GM23338 (cell line): Measurements from ENCODE around the gene PCBP3. TPM values are rescaled to one million over a fixed set of nuclear protein-coding genes. Genes with fewer than 3 reads are reported as not detected.

Source experiments
- ATAC-seq: fragments of 200-7000 bp; cut with Tn5 transposase; 3 replicates; pipeline ENCODE4 v1.9.1; 2020
- DNase-seq: peaks from one replicate; pipeline ENCODE4 v3.0.0-alpha.2; 2015; ENCODE audit warnings: low spot score
- H2AFZ ChIP-seq: fragments of 200-600 bp; sonication (generic); 2 replicates; pipeline ENCODE4 v1.8.0; 2016; ENCODE audit warnings: antibody characterized with exemption, mild to moderate bottlenecking, moderate library complexity
- H3F3A ChIP-seq: fragments of 200-600 bp; sonication (generic); replicated peaks from 2 replicates; pipeline ENCODE4 v1.8.0; 2017; ENCODE audit warnings: antibody characterized with exemption, mixed run types, low read depth
- H3K27ac ChIP-seq: fragments of 200-600 bp; sonication (generic); 2 replicates; pipeline ENCODE4 v1.6.1; 2016; ENCODE audit warnings: low read depth
- H3K27me3 ChIP-seq: fragments of 200-600 bp; sonication (generic); 2 replicates; pipeline ENCODE4 v1.8.0; 2016; ENCODE audit warnings: mild to moderate bottlenecking, mixed run types, moderate library complexity; ENCODE audit not compliant: insufficient read depth
- H3K36me3 ChIP-seq: fragments of 200-600 bp; sonication (generic); 2 replicates; pipeline ENCODE4 v1.8.0; 2016; ENCODE audit warnings: mild to moderate bottlenecking; ENCODE audit not compliant: insufficient read depth
- H3K4me1 ChIP-seq: fragments of 200-600 bp; sonication (generic); 2 replicates; pipeline ENCODE4 v1.8.0; 2016; ENCODE audit warnings: mild to moderate bottlenecking, moderate library complexity; ENCODE audit not compliant: insufficient read depth
- H3K4me2 ChIP-seq: fragments of 200-600 bp; sonication (generic); 2 replicates; pipeline ENCODE4 v1.7.1; 2017; ENCODE audit warnings: mixed run types
- H3K4me3 ChIP-seq: fragments of 200-600 bp; sonication (generic); 2 replicates; pipeline ENCODE4 v1.6.1; 2016; ENCODE audit warnings: mixed run types
- H3K79me2 ChIP-seq: fragments of 200-600 bp; sonication (generic); replicated peaks from 2 replicates; pipeline ENCODE4 v1.8.0; 2017; ENCODE audit warnings: mild to moderate bottlenecking; ENCODE audit not compliant: insufficient read depth
- H3K9me2 ChIP-seq: fragments of 200-600 bp; sonication (generic); 2 replicates; pipeline ENCODE4 v1.8.0; 2017; ENCODE audit not compliant: insufficient read depth
- H4K20me1 ChIP-seq: fragments of 200-600 bp; sonication (generic); replicated peaks from 2 replicates; pipeline ENCODE4 v1.8.0; 2017; ENCODE audit warnings: mild to moderate bottlenecking; ENCODE audit not compliant: insufficient read depth
- H3K27ac Mint-ChIP-seq: 2 replicates; pipeline ENCODE4 v1.8.0; 2020; ENCODE audit warnings: inconsistent platforms, mild to moderate bottlenecking, moderate library complexity, mixed read lengths
- H3K27me3 Mint-ChIP-seq: 3 replicates; pipeline ENCODE4 v1.8.0; 2022; ENCODE audit warnings: low read depth, mild to moderate bottlenecking, moderate library complexity, mixed read lengths, inconsistent platforms; ENCODE audit not compliant: insufficient read depth, poor library complexity
- H3K36me3 Mint-ChIP-seq: 3 replicates; pipeline ENCODE4 v1.8.0; 2021; ENCODE audit warnings: low read depth, mild to moderate bottlenecking, inconsistent platforms, moderate library complexity, mixed read lengths
- H3K4me1 Mint-ChIP-seq: 3 replicates; pipeline ENCODE4 v1.8.0; 2020; ENCODE audit warnings: mild to moderate bottlenecking, inconsistent platforms, mixed read lengths
- H3K4me3 Mint-ChIP-seq: 3 replicates; pipeline ENCODE4 v1.8.0; 2021; ENCODE audit warnings: moderate library complexity, mild to moderate bottlenecking, inconsistent platforms, mixed read lengths
- H3K9me3 Mint-ChIP-seq: 3 replicates; pipeline ENCODE4 v1.8.0; 2020; ENCODE audit warnings: moderate library complexity, mild to moderate bottlenecking, inconsistent platforms, mixed read lengths
- CREB1 ChIP-seq: fragments of 250-450 bp; sonication (Bioruptor Pico); IDR thresholded peaks from 2 replicates; pipeline ENCODE4 v1.5.0; 2020; ENCODE audit warnings: low read depth, mild to moderate bottlenecking, moderate library complexity
- ETS1 ChIP-seq: IDR thresholded peaks from 2 replicates; pipeline ENCODE4 v1.6.1; 2016; ENCODE audit warnings: antibody characterized with exemption
- EZH2 ChIP-seq: fragments of 200-600 bp; sonication (generic); IDR thresholded peaks from one replicate; pipeline ENCODE4 v1.8.0; 2017; ENCODE audit warnings: antibody characterized with exemption, mild to moderate bottlenecking, low read depth; ENCODE audit not compliant: unreplicated experiment
- JUNB ChIP-seq: IDR thresholded peaks from one replicate; pipeline ENCODE4 v1.6.1; 2016; ENCODE audit warnings: antibody characterized with exemption; ENCODE audit not compliant: unreplicated experiment
- NANOG ChIP-seq: IDR thresholded peaks from 2 replicates; pipeline ENCODE4 v1.6.1; 2016; ENCODE audit warnings: antibody characterized with exemption, borderline replicate concordance
- POLR2AphosphoS5 ChIP-seq: IDR thresholded peaks from 2 replicates; pipeline ENCODE4 v1.6.1; 2016; ENCODE audit warnings: antibody characterized with exemption, low read depth
- STAT1 ChIP-seq: IDR thresholded peaks from one replicate; pipeline ENCODE4 v1.6.1; 2016; ENCODE audit warnings: antibody characterized with exemption; ENCODE audit not compliant: unreplicated experiment
- ZNF114 ChIP-seq: fragments of 250-450 bp; sonication (Bioruptor Pico); IDR thresholded peaks from 2 replicates; pipeline ENCODE4 v1.5.0; 2020; ENCODE audit warnings: mild to moderate bottlenecking, moderate library complexity
- ZNF331 ChIP-seq: fragments of 250-450 bp; sonication (Bioruptor Pico); IDR thresholded peaks from 2 replicates; pipeline ENCODE4 v1.5.0; 2020; ENCODE audit warnings: low read depth, mild to moderate bottlenecking, moderate library complexity
- ZNF462 ChIP-seq: fragments of 250-450 bp; sonication (Bioruptor Pico); IDR thresholded peaks from 2 replicates; pipeline ENCODE4 v1.5.0; 2020; ENCODE audit warnings: mild to moderate bottlenecking, moderate library complexity
- polyA plus RNA-seq: library from polyadenylated mRNA; unstranded; fragments of >200 nt; fragmentation: Nextera tagmentation; extraction: Ambion mirVana; gene quantifications from 2 replicates; pipeline ENCODE4 v1.2.1, GENCODE V29; 2016
- total RNA-seq: library from RNA; depleted of rRNA; stranded (reverse); fragments of >200 nt; shearing (Covaris generic); gene quantifications from 2 replicates; pipeline ENCODE4 v1.2.3, GENCODE V29; 2014
- TF ChIP-seq, protein P1 (sequence below), 2 experiments: fragments of 200-600 bp in 1 of 2; sonication (generic) in 1 of 2; conservative IDR thresholded peaks; 2 replicates each; pipeline versions ENCODE4 v1.5.1 to v1.6.1; 2016 to 2017; ENCODE audit warnings: antibody characterized with exemption in 2 of 2, low read depth in 2 of 2, mild to moderate bottlenecking in 2 of 2, moderate library complexity in 1 of 2

PCBP3 gene
- total and polyA plus RNA-seq, 2 experiments from 2014 or later: 7.1 to 9.1 TPM

DNA sequence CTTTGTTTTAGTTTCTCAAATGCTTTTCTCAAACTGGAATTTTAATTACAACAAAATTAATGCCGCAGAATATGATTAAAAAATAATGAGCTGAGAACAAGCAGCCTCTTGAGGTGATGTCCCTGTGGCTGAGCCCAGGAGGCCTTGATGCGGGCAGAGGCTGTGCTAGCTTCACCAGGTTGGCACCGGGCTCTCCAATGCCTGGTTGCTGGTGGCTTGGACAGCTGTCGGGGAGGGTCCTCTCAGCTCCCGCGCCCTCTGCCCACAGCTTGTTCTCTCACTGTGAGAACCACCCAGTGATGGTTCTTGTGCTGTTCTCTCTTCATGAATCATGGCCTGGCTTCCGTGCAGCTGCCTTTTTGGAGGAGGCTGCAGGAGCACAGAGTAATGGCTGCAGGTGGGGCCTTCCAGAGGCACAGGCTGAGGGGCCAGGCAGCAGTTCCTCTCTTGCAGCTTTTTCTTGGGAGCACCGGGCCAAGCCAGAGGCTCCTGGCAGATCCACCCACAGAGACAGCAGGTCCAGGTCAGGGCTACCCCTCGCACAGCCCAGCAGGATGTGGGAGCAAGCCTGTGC is 156.3 kb downstream of the PCBP3 start (continued):
- TF ChIP-seq ETS1 (no peak), JUNB (no peak), STAT1 (no peak), NANOG (no peak), EZH2 (no peak), CREB1 (CRISPR knock-in tag) (no peak), POLR2AphosphoS5 (no peak)

DNA sequence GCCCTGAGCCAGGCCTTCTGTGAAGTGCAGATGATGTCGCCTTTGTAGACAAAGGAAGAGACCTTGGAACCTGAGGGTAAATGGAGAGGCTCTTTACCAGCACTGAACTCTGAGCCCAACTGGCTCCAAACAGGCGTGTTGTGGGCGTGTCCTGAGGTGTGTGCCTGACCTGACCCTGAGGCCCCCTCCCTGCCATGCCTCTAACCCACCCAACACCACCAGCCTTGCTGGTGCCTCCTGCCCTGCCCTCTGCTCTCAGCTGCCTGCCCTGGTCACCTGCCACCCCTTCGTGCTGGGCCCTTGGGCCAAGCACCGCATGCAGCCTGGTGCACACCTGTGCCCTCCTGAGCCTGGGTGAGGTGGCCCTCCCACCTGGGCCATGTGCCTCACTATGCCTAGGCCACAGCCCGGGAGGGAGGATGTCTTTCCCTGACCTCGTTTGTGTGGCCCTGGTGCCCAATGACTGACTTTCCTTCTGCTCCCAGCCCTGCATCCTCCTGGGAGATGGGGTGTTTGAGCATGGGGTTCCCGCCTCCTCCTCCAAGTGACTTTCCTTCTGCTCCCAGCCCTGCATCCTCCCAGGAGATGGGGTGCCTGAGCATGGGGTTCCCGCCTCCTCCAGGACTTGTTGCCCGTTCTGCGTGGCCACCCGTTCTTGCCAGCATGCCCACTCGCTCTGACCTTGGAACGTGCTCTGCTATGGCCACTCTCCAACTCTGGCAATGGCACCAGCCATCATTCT is 157.0 kb downstream of the PCBP3 start:
- no peaks in the 10 kb centered on the region for H3F3A ChIP-seq
- DNase-seq (no peak), ATAC-seq (peak; percentile 63)
- Mint-ChIP-seq H3K36me3 (no peaks in the 10 kb centered on the region), H3K4me1 (peaks cover 3% of the 10 kb centered on the region; the same call in 2 of the 3 replicates), H3K9me3 (no peaks in the 10 kb centered on the region), H3K27ac (no peak overlapping the region), H3K27me3 (no peaks in the 10 kb centered on the region), H3K4me3 (no peak overlapping the region)
- no peaks in the 10 kb centered on the region for H3K79me2 ChIP-seq
- H3K36me3 ChIP-seq: no peaks in the 10 kb centered on the region
- no peaks in the 10 kb centered on the region for H3K4me1 ChIP-seq
- no peak overlapping the region for H3K27ac ChIP-seq
- no peak overlapping the region for H3K4me2 ChIP-seq
- H4K20me1 ChIP-seq: no peaks in the 10 kb centered on the region
- H3K9me2 ChIP-seq: no peaks in the 10 kb centered on the region
- no peak overlapping the region for H3K4me3 ChIP-seq
- H3K27me3 ChIP-seq: no peaks in the 10 kb centered on the region
- no peak overlapping the region for H2AFZ ChIP-seq
- TF ChIP-seq POLR2AphosphoS5 (no peak), ZNF114 (CRISPR knock-in tag) (no peak), ZNF462 (CRISPR knock-in tag) (no peak), JUNB (no peak), STAT1 (no peak), ZNF331 (CRISPR knock-in tag) (no peak), ETS1 (no peak), NANOG (no peak)
- TF ChIP-seq, protein P1, sequence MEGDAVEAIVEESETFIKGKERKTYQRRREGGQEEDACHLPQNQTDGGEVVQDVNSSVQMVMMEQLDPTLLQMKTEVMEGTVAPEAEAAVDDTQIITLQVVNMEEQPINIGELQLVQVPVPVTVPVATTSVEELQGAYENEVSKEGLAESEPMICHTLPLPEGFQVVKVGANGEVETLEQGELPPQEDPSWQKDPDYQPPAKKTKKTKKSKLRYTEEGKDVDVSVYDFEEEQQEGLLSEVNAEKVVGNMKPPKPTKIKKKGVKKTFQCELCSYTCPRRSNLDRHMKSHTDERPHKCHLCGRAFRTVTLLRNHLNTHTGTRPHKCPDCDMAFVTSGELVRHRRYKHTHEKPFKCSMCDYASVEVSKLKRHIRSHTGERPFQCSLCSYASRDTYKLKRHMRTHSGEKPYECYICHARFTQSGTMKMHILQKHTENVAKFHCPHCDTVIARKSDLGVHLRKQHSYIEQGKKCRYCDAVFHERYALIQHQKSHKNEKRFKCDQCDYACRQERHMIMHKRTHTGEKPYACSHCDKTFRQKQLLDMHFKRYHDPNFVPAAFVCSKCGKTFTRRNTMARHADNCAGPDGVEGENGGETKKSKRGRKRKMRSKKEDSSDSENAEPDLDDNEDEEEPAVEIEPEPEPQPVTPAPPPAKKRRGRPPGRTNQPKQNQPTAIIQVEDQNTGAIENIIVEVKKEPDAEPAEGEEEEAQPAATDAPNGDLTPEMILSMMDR (conservative IDR thresholded peaks at IDR 0.05; ENCODE audit: low read depth in 2 of 2): no peak
